Thyroid gland (tissue), 4 donors: ENCODE results near the gene ZNF668. TPM values are rescaled to one million over a fixed set of nuclear protein-coding genes. Genes with fewer than 3 reads are reported as not detected.

Experiments used
- DNase-seq, 2 donors: peaks; one replicate each; pipeline ENCODE4 v3.0.0-alpha.2; 2019
- H3K27ac ChIP-seq, 3 donors: fragments of 200-600 bp; sonication (generic); 1 replicate in 2 of 3; 2 replicates in 1 of 3; pipeline ENCODE4 v1.5.1; 2016 to 2019; ENCODE audit warnings: mild to moderate bottlenecking in 1 of 3, moderate library complexity in 1 of 3
- H3K27me3 ChIP-seq: fragments of 200-600 bp; sonication (generic); one replicate; pipeline ENCODE4 v1.5.1; 2019
- H3K36me3 ChIP-seq, 2 donors: fragments of 200-600 bp; sonication (generic); one replicate each; pipeline ENCODE4 v1.5.1; 2016 to 2019
- H3K4me1 ChIP-seq, 2 donors: fragments of 200-600 bp; sonication (generic); one replicate each; pipeline ENCODE4 v1.5.1; 2017 to 2019
- H3K4me3 ChIP-seq, 3 donors: fragments of 200-600 bp; sonication (generic); replicated peaks in 1 of 3; 1 replicate in 2 of 3; 2 replicates in 1 of 3; pipeline ENCODE4 v1.5.1; 2016; ENCODE audit warnings: mild to moderate bottlenecking in 1 of 3
- H3K9me3 ChIP-seq: fragments of 200-600 bp; sonication (generic); one replicate; pipeline ENCODE4 v1.5.1; 2017
- CTCF ChIP-seq, 6 experiments: fragments of 200-600 bp in 3 of 6; fragments of 450-650 bp in 3 of 6; sonication (generic) in 3 of 6; IDR thresholded peaks; one replicate each; pipeline ENCODE4 v1.5.1; 2016 to 2019; ENCODE audit warnings: antibody characterized with exemption in 6 of 6, mild to moderate bottlenecking in 2 of 6, inconsistent platforms in 1 of 6, moderate library complexity in 1 of 6
- POLR2A ChIP-seq, 2 donors: fragments of 450-650 bp; IDR thresholded peaks; one replicate each; pipeline ENCODE4 v1.6.1; 2017; ENCODE audit warnings: antibody characterized with exemption in 2 of 2, mild to moderate bottlenecking in 2 of 2, moderate library complexity in 1 of 2
- WGBS, 2 donors: methylation state at CpG; one replicate each; pipeline ENCODE4 v1.1.5; 2017; 5-methylcytosine and 5-hydroxymethylcytosine counted together
- intact Hi-C: fragments of 100-400 bp; cut with DNase I; formaldehyde crosslinking; loops from one replicate; pipeline ENCODE4 v1.15.1; 2023
- total RNA-seq, 4 donors: library from RNA; depleted of rRNA; stranded (reverse); fragments of >200 nt; gene quantifications; one replicate each; pipeline ENCODE4 v1.2.3, GENCODE V29; 2016

ZNF668 gene
- total RNA-seq, 4 donors from 2014 or later = 9.0 to 15.2 (median 11.9) TPM

DNA sequence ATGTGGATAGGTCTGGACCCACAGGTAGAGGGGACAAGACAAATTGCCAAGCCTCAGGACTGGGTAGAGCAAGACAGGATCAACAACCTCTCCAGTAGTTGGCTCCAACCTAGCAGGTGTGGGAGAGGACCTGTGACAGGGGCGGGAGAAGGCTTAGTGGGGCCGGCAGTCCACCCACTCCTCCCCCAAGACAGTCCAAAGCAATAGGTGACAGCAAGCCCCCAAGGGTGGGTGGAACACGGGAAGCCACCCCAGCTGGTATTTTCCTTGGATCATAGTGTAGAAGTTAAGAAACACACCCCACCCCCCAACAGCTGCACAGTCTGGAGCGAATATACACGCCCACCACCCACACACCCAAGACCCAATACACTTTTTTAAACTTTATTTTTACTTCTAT, 44.8 kb downstream of the ZNF668 start:
- no peak for TF ChIP-seq POLR2A (IDR thresholded peaks at IDR 0.05)
- no peak for TF ChIP-seq CTCF (IDR thresholded peaks at IDR 0.05)
- WGBS, 2 donors = 85 to 90% methylated on average over 5 of the region's 5 CpGs
- no peaks in the 10 kb centered on the region for H3K27me3 ChIP-seq
- no peaks in the 10 kb centered on the region for H3K36me3 ChIP-seq
- peaks cover 5 to 9% of the 10 kb centered on the region in 2 donors for H3K4me1 ChIP-seq
- no peaks in the 10 kb centered on the region for H3K9me3 ChIP-seq
- intact Hi-C loops = no loop called here
- H3K27ac ChIP-seq = no peak overlapping the region
- no peak for DNase-seq
- H3K4me3 ChIP-seq = no peak overlapping the region

- no peaks in the 10 kb centered on the region for H3K27me3 ChIP-seq
- intact Hi-C loops = no loop called here
- H3K36me3 ChIP-seq = no peaks in the 10 kb centered on the region
- no peaks in the 10 kb centered on the region for H3K4me1 ChIP-seq
- WGBS, 2 donors = 71 to 85% methylated on average over 5 of the region's 5 CpGs
- H3K9me3 ChIP-seq = no peaks in the 10 kb centered on the region
- H3K27ac ChIP-seq = no peak overlapping the region
- TF ChIP-seq POLR2A (IDR thresholded peaks at IDR 0.05) (no peak), CTCF (IDR thresholded peaks at IDR 0.05) (no peak)
- no peak for DNase-seq
- H3K4me3 ChIP-seq = no peak overlapping the region
Measured at GRCh38 chr16:31025339-31025738, 48.7 kb downstream of the ZNF668 start.

DNA sequence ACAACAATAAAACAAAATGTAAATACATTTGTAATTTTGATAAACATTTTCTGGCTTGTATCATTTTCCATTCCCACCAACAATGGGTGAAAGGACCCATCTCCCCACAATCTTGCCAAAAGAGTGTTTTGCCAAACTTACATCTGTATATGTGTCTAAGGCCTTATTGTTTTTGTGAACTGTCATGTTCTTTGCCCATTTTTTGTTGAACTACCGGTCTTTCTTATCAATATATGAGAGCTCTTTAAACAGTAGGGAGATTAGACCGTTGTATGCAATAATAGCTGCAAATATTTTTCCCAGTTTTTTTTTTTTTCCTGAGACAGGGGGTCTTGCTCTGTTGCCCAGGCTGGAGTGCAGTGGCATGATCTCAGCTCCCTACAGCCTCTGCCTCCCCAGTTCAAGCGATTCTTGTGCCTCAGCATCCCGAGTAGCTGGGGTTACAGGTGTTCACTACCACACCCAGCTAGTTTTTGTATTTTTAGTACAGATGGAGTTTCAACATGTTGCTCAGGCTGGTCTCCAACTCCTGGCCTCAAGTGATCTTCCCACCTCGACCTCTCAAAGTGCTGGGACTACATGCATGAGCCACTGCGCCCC, 50.3 kb downstream of the ZNF668 start:
- 72 to 75% methylated on average over 6 of the region's 6 CpGs for WGBS, 2 donors
- Histone ChIP-seq H3K27me3 (no peaks in the 10 kb centered on the region), H3K9me3 (no peaks in the 10 kb centered on the region), H3K4me1 (no peaks in the 10 kb centered on the region), H3K36me3 (no peaks in the 10 kb centered on the region), H3K4me3 (no peak overlapping the region), H3K27ac (no peak overlapping the region)
- intact Hi-C loops = no loop called here
- TF ChIP-seq CTCF (IDR thresholded peaks at IDR 0.05) (no peak), POLR2A (IDR thresholded peaks at IDR 0.05) (no peak)
- no peak for DNase-seq

DNA sequence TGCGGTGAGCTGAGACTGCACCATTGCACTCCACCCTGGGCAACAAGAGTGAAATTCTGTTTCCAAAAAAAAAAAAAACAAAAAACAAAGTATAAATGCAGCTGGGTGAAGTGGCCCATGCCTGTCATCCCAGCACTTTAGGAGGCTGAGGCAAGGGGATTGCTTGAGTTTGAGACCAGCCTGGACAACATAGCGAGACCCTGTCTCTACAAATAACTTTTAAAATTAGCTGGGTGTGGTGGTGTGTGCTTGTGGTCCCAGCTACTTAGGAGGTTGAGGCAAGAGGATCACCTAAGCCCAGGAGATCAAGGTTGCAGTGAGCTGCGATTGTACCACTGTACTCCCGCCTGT, 50.8 kb downstream of the ZNF668 start:
- WGBS, 2 donors = 87 to 88% methylated on average over 4 of the region's 4 CpGs
- no peak for DNase-seq
- no peaks in the 10 kb centered on the region for H3K4me1 ChIP-seq
- no peaks in the 10 kb centered on the region for H3K36me3 ChIP-seq
- H3K27ac ChIP-seq = no peak overlapping the region
- intact Hi-C loops = no loop called here
- H3K27me3 ChIP-seq = no peaks in the 10 kb centered on the region
- H3K4me3 ChIP-seq = no peak overlapping the region
- TF ChIP-seq CTCF (IDR thresholded peaks at IDR 0.05) (no peak), POLR2A (IDR thresholded peaks at IDR 0.05) (no peak)
- H3K9me3 ChIP-seq = no peaks in the 10 kb centered on the region

DNA sequence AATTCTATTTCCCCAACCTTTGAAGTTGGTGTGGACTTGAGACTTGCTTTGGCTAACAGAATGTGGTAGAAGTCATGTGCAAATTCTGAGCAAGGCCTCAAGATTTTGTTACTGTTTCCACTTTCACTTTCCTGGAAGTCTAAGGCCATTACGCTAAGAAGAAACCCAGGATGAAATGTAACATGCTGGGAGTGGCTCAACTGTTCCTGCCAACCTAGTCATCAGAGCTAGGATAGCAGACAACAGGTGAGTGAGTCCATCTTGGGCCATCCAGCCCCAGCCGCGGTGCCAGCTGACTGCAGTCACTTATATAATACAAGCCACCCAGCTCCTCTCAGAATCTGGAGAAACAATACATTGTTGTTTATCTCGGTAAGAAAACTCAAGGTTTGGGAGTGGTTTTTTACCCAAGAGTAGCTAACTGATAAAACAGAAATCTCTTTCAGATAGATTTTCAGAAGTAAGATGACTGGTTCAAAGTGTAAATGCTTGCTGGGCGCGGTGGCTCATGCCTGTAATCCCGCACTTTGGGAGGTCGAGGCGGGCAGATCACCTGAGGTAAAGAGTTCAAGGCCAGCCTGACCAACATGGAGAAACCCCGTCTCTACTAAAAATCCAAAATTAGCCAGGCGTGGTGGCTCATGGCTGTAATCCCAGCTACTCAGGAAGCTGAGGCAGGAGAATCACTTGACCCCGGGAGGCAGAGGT, 51.3 kb downstream of the ZNF668 start:
- no peak overlapping the region for H3K4me3 ChIP-seq
- TF ChIP-seq CTCF (IDR thresholded peaks at IDR 0.05) (no peak), POLR2A (IDR thresholded peaks at IDR 0.05) (no peak)
- intact Hi-C loops = no loop called here
- WGBS, 2 donors = 77% methylated on average over 12 of the region's 12 CpGs
- no peaks in the 10 kb centered on the region for H3K27me3 ChIP-seq
- no peaks in the 10 kb centered on the region for H3K4me1 ChIP-seq
- no peaks in the 10 kb centered on the region for H3K9me3 ChIP-seq
- H3K36me3 ChIP-seq = no peaks in the 10 kb centered on the region
- no peak for DNase-seq
- H3K27ac ChIP-seq = no peak overlapping the region
